Smooth muscle cell (in vitro differentiated cells): ENCODE data around the gene PIGP. TPM values are rescaled to one million over a fixed set of nuclear protein-coding genes. Genes with fewer than 3 reads are reported as not detected.

Experiments used
- DNase-seq: peaks from one replicate; lab custom pipeline; 2025; ENCODE audit not compliant: unreplicated experiment; lab: John Stamatoyannopoulos, UW
- H2AFZ ChIP-seq: fragments of 200-600 bp; sonication (generic); 2 replicates; pipeline ENCODE4 v1.6.0; 2016; ENCODE audit warnings: antibody characterized with exemption, low read depth, mild to moderate bottlenecking
- H3F3A ChIP-seq: fragments of 200-600 bp; sonication (generic); 2 replicates; pipeline ENCODE4 v1.6.0; 2017; ENCODE audit warnings: antibody characterized with exemption, low read depth
- H3K27ac ChIP-seq: fragments of 200-600 bp; sonication (generic); 2 replicates; pipeline ENCODE4 v1.5.1; 2016; ENCODE audit warnings: low read depth, mild to moderate bottlenecking
- H3K27me3 ChIP-seq: fragments of 200-600 bp; sonication (generic); 2 replicates; pipeline ENCODE4 v1.6.1; 2016; ENCODE audit warnings: low read depth, mild to moderate bottlenecking
- H3K36me3 ChIP-seq: fragments of 200-600 bp; sonication (generic); 2 replicates; pipeline ENCODE4 v1.5.1; 2016; ENCODE audit warnings: low read depth
- H3K4me1 ChIP-seq: fragments of 200-600 bp; sonication (generic); 2 replicates; pipeline ENCODE4 v1.5.1; 2016; ENCODE audit warnings: low read depth
- H3K4me2 ChIP-seq: fragments of 200-600 bp; sonication (generic); 2 replicates; pipeline ENCODE4 v1.6.0; 2016; ENCODE audit warnings: mild to moderate bottlenecking
- H3K4me3 ChIP-seq: fragments of 200-600 bp; sonication (generic); 2 replicates; pipeline ENCODE4 v1.5.1; 2016; ENCODE audit warnings: mild to moderate bottlenecking
- H3K79me2 ChIP-seq: fragments of 200-600 bp; sonication (generic); 2 replicates; pipeline ENCODE4 v1.6.0; 2016; ENCODE audit warnings: low read depth, mild to moderate bottlenecking
- H3K9ac ChIP-seq: fragments of 200-600 bp; sonication (generic); 2 replicates; pipeline ENCODE4 v1.6.0; 2016; ENCODE audit warnings: low read depth
- H3K9me3 ChIP-seq: fragments of 200-600 bp; sonication (generic); replicated peaks from 2 replicates; pipeline ENCODE4 v1.5.1; 2016; ENCODE audit warnings: low read depth
- H4K20me1 ChIP-seq: fragments of 200-600 bp; sonication (generic); 2 replicates; pipeline ENCODE4 v1.6.0; 2016; ENCODE audit warnings: low read depth
- WGBS: methylation state at CpG from one replicate; pipeline ENCODE4 v1.1.7; 2016; ENCODE audit warnings: low lambda C conversion rate; 5-methylcytosine and 5-hydroxymethylcytosine counted together
- polyA plus RNA-seq: library from polyadenylated mRNA; unstranded; fragments of >200 nt; fragmentation: Nextera tagmentation; extraction: Ambion mirVana; gene quantifications from 2 replicates; pipeline ENCODE4 v1.2.1, GENCODE V29; 2016
- total RNA-seq: library from RNA; depleted of rRNA; stranded (reverse); fragments of >200 nt; gene quantifications from 2 replicates; pipeline ENCODE4 v1.2.3, GENCODE V29; 2014
- TF ChIP-seq, protein P1 (sequence below): fragments of 200-600 bp; sonication (generic); IDR thresholded peaks from 2 replicates; pipeline ENCODE4 v1.5.1; 2017; ENCODE audit warnings: borderline replicate concordance, mild to moderate bottlenecking, antibody characterized with exemption; ENCODE audit not compliant: insufficient read depth, poor library complexity, severe bottlenecking

The PIGP gene
- total and polyA plus RNA-seq, 2 experiments from 2014 or later, result 15.4 to 17.6 TPM

DNA sequence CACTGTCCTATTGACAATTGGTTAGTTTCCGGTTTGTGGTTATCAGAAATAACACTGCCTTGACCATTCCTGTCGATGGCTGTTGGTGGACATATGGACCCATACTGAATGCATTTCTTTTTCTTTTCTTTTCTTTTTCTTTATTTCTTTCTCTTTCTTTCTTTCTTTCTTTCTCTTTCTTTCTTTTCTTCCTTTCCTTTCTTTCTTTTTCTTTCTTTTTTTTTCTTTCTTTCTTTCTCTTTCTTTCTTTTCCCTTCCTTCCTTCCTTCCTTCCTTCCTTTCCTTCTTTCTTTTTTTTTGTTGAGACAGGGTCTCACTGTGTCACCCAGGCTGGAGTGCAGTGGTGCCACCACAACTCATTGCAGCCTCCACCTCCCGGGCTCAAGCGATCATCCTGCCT is 42.0 kb downstream of the PIGP start:
- Histone ChIP-seq H3K27me3 (no peaks in the 10 kb centered on the region), H4K20me1 (no peaks in the 10 kb centered on the region), H3K4me2 (no peak overlapping the region), H2AFZ (no peak overlapping the region), H3K9me3 (no peaks in the 10 kb centered on the region), H3K9ac (no peak overlapping the region), H3K79me2 (no peaks in the 10 kb centered on the region), H3K4me1 (no peaks in the 10 kb centered on the region), H3K27ac (no peak overlapping the region), H3K4me3 (no peak overlapping the region), H3K36me3 (no peaks in the 10 kb centered on the region), H3F3A (no peaks in the 10 kb centered on the region)
- DNase-seq, result no peak
- TF ChIP-seq, protein P1, sequence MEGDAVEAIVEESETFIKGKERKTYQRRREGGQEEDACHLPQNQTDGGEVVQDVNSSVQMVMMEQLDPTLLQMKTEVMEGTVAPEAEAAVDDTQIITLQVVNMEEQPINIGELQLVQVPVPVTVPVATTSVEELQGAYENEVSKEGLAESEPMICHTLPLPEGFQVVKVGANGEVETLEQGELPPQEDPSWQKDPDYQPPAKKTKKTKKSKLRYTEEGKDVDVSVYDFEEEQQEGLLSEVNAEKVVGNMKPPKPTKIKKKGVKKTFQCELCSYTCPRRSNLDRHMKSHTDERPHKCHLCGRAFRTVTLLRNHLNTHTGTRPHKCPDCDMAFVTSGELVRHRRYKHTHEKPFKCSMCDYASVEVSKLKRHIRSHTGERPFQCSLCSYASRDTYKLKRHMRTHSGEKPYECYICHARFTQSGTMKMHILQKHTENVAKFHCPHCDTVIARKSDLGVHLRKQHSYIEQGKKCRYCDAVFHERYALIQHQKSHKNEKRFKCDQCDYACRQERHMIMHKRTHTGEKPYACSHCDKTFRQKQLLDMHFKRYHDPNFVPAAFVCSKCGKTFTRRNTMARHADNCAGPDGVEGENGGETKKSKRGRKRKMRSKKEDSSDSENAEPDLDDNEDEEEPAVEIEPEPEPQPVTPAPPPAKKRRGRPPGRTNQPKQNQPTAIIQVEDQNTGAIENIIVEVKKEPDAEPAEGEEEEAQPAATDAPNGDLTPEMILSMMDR, result no peak
- whole genome bisulfite sequencing, result 95% methylated on average over 4 of the region's 4 CpGs

DNA sequence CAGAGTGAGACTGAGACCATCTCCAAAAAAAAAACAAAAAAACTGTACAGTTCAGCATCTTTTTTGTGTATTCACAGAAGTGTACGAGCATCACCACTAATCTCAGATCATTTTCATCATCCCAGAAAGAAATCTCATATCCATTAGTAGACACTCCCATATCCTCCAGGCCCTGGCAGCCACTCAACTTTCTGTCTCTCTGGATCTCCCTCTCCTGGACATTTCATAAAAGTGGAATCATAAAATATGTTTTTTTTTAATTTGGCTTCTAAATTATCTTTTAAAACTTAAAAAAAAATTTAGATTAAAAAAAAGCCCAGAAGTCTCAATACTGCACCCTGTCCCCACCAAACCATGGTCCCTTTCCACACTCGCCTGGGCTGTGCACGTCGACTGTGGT is 44.3 kb downstream of the PIGP start:
- H3K27ac ChIP-seq, result no peak overlapping the region
- H3K9me3 ChIP-seq, result no peaks in the 10 kb centered on the region
- no peaks in the 10 kb centered on the region for H3K36me3 ChIP-seq
- H3F3A ChIP-seq, result no peaks in the 10 kb centered on the region
- no peaks in the 10 kb centered on the region for H3K79me2 ChIP-seq
- DNase-seq, result no peak
- WGBS, result 92% methylated on average over 4 of the region's 4 CpGs
- H3K4me2 ChIP-seq, result no peak overlapping the region
- H4K20me1 ChIP-seq, result no peaks in the 10 kb centered on the region
- no peaks in the 10 kb centered on the region for H3K27me3 ChIP-seq
- no peaks in the 10 kb centered on the region for H3K4me1 ChIP-seq
- no peak overlapping the region for H2AFZ ChIP-seq
- no peak overlapping the region for H3K9ac ChIP-seq
- TF ChIP-seq, protein P1, result no peak
- H3K4me3 ChIP-seq, result no peak overlapping the region

DNA sequence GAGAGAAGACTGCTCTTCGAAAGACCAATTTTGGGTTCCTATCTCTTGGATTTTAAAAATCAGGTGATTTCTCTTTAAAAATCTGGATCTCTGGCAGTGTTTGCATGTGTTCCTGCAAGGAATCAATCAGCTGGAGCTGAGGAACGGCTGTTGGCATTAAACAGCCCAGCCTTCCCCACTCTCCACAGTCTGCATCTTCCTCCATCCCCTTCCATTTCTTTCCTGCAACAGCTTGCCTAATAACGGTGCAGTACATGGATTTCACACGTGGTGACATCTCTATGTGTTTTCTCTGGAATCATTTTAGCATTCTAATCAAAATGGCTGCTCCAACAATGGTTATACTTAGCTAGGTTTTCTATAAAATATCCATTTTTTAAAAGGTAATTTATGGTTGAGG is 46.4 kb downstream of the PIGP start:
- Histone ChIP-seq H4K20me1 (no peaks in the 10 kb centered on the region), H3K27ac (no peak overlapping the region), H3K9me3 (no peaks in the 10 kb centered on the region), H3K4me1 (no peaks in the 10 kb centered on the region), H3F3A (no peaks in the 10 kb centered on the region), H3K4me3 (no peak overlapping the region), H2AFZ (no peak overlapping the region), H3K9ac (no peak overlapping the region), H3K4me2 (no peak overlapping the region), H3K36me3 (no peaks in the 10 kb centered on the region), H3K79me2 (no peaks in the 10 kb centered on the region), H3K27me3 (no peaks in the 10 kb centered on the region)
- TF ChIP-seq, protein P1, result no peak
- 62% methylated on average over 4 of the region's 4 CpGs for WGBS
- no peak for DNase-seq

DNA sequence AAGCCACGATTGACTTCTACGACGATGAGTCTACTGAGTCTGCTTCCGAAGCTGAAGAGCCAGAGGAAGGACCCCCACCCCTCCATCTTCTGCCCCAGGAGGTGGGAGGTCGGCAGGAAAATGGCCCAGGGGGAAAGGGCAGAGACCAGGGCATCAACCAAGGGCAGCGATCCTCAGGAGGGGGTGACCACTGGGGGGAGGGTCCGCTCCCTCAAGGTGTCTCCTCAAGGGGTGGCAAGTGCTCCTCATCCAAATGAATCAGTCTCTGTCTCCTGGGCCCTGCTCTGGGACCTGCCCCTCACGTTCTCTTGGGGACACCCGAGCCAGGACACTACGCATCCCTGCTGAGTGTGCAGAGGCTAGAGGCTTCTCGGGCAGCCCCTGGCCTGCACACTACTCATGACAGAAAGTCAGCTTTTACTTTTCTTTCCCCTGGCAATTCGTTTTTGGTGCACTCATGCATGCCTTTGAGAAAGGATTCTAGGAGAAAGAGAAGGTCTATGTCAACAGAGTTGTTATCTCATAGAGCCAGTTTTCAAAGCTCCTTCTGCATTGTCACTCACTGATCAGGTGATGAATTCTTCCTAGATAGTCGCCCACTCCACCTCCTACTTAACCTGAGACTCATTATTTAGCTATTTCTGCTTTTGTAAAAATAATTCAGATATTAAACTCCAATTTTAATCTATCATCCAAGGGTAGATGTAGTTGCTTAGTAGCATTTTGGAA is 54.8 kb downstream of the PIGP start:
- Histone ChIP-seq H3F3A (no peaks in the 10 kb centered on the region), H3K27ac (no peak overlapping the region), H4K20me1 (no peaks in the 10 kb centered on the region), H2AFZ (no peak overlapping the region), H3K4me3 (no peak overlapping the region), H3K9ac (no peak overlapping the region), H3K4me2 (no peak overlapping the region), H3K36me3 (no peaks in the 10 kb centered on the region), H3K27me3 (no peaks in the 10 kb centered on the region), H3K9me3 (no peaks in the 10 kb centered on the region), H3K4me1 (no peaks in the 10 kb centered on the region), H3K79me2 (no peaks in the 10 kb centered on the region)
- WGBS, result 83% methylated on average over 13 of the region's 13 CpGs
- TF ChIP-seq, protein P1, result no peak
- DNase-seq, result no peak
